ENCODE results near the gene DOCK3. TPM values are rescaled to one million over a fixed set of nuclear protein-coding genes. Genes with fewer than 3 reads are reported as not detected.
A peak's percentile ranks its signal among the peaks of the same experiment; 100 is the strongest.

Gene DOCK3
- total and polyA plus RNA-seq, 10 of the 15 experiments (the other 5 are each of a cell fraction or from before 2014, with no cell fraction given), result 0.02 to 0.52 (median 0.04) TPM; not detected in 5

- TF ChIP-seq RELB (IDR thresholded peaks at IDR 0.05; ENCODE audit: low read depth) (no peak), SMAD1 (IDR thresholded peaks at IDR 0.05; ENCODE audit: low read depth, partially characterized antibody) (no peak), SPI1 (IDR thresholded peaks at IDR 0.05; ENCODE audit: borderline replicate concordance, insufficient read depth, low read depth, low read length) (no peak), PML (IDR thresholded peaks at IDR 0.05; ENCODE audit: low read length) (no peak), IKZF1 (conservative IDR thresholded peaks at IDR 0.05) (no peak)
- ATAC-seq (no peak), DNase-seq (ENCODE audit: low read depth, low spot score) (no peak), FAIRE-seq (peak; percentile 61)
- SMC1A ChIA-PET (ENCODE audit: uncharacterized antibody, unreplicated experiment), result interaction anchor here (0.6 to 1.4 kb wide), 2 partner anchors 9 to 665 kb away, joined by 3 read pairs; no protein-coding TSS in a partner anchor
- intact Hi-C loops (cut with micrococcal nuclease; ENCODE audit: unreplicated experiment) (no loop called here), in situ Hi-C loops (cut with MboI) (no loop called here)
- Histone ChIP-seq H3K9ac (ENCODE audit: control insufficient read depth, insufficient read depth, low read length) (no peak overlapping the region), H2AFZ (ENCODE audit: control insufficient read depth, low read depth, low read length) (no peak overlapping the region), H3K27ac (ENCODE audit: control insufficient read depth, insufficient read depth) (no peak overlapping the region), H4K20me1 (ENCODE audit: control insufficient read depth, insufficient read depth) (no peaks in the 10 kb centered on the region; the same call in 1 of the 2 replicates), H3K4me1 (ENCODE audit: control insufficient read depth, insufficient read depth, low read length) (no peaks in the 10 kb centered on the region), H3K4me2 (ENCODE audit: control insufficient read depth, insufficient read depth) (no peak overlapping the region), H3K27me3 (replicated peaks in 1 of 2; ENCODE audit: control insufficient read depth in 2 of 2, insufficient read depth in 2 of 2, low read length in 1 of 2) (peaks cover 9 to 30% of the 10 kb centered on the region in 2 experiments), H3K79me2 (ENCODE audit: control insufficient read depth, insufficient read depth, low read length) (no peaks in the 10 kb centered on the region), H3K36me3 (ENCODE audit: control insufficient read depth in 2 of 2, insufficient read depth in 2 of 2, low read length in 1 of 2) (no peaks in the 10 kb centered on the region), H3K4me3 (no peak overlapping the region), H3K9me3 (replicated peaks; ENCODE audit: control insufficient read depth, insufficient read depth, low read length) (no peaks in the 10 kb centered on the region)
- POLR2A ChIA-PET, result no interaction called here
- RAD21 ChIA-PET (ENCODE audit: unreplicated experiment), result no interaction called here
- 56% methylated on average over 7 of the region's 7 CpGs for WGBS (ENCODE audit: insufficient coverage, insufficient replicate concordance, low lambda C conversion rate, missing lambda C conversion rate)
- BruUV-seq (replicated peaks), result no TSS peak
- CTCF ChIA-PET, result interaction anchor here (0.9 to 2.0 kb wide), 3 partner anchors 23 to 210 kb away, joined by 3 to 5 read pairs (median 3); partner anchors contain the start of gene MAPKAPK3
Measured at GRCh38 chr3:50676031-50676705, 1.4 kb downstream of the DOCK3 start.
